Head of caudate nucleus (tissue), 42 donors: ENCODE measurements around the gene PDIA6.
A peak's percentile ranks its signal among the peaks of the same experiment; 100 is the strongest.

Experiments
- DNase-seq, 42 donors: peaks; one replicate each; pipeline versions ENCODE4 v3.0.0 to v3.0.0-alpha.2; 2020 to 2021; ENCODE audit warnings: mixed read lengths in 7 of 42
- intact Hi-C: fragments of 100-400 bp; cut with DNase I; formaldehyde crosslinking; loops from one replicate; pipeline ENCODE4 v1.15.0; 2022

PDIA6 gene

GRCh38 chr2:10775021-10775780 is 37.4 kb downstream of the PDIA6 start:
- intact Hi-C loops: no loop called here
- DNase-seq: peak in 5 of 42 donors; percentile 13 to 43 (median 19)

- peak in 5 of 42 donors; percentile 7 to 28 (median 20) for DNase-seq
- intact Hi-C loops: no loop called here
Observed at GRCh38 chr2:10774394-10774793, 38.2 kb downstream of the PDIA6 start.

GRCh38 chr2:10773821-10774341 is 38.7 kb downstream of the PDIA6 start:
- DNase-seq: peak in 5 of 42 donors; percentile 12 to 33 (median 20)
- intact Hi-C loops: no loop called here

- intact Hi-C loops: no loop called here
- peak in 5 of 42 donors; percentile 15 to 32 (median 18) for DNase-seq
Observed at GRCh38 chr2:10772868-10773215, 39.7 kb downstream of the PDIA6 start.

GRCh38 chr2:10772201-10772867 is 40.3 kb downstream of the PDIA6 start:
- intact Hi-C loops: no loop called here

GRCh38 chr2:10771786-10772185 is 40.8 kb downstream of the PDIA6 start:
- peak in 3 of 42 donors; percentile 4 to 25 (median 5) for DNase-seq
- intact Hi-C loops: no loop called here

More at GRCh38 chr2:10772201-10772867, 40.3 kb downstream of the PDIA6 start:
- DNase-seq: peak in 4 of 42 donors; percentile 4 to 25 (median 20)

- peak in 2 of 42 donors; percentile 14 to 15 for DNase-seq
- intact Hi-C loops: no loop called here
Observed at GRCh38 chr2:10770956-10771750, 41.4 kb downstream of the PDIA6 start.

GRCh38 chr2:10768063-10768507 is 44.5 kb downstream of the PDIA6 start:
- intact Hi-C loops: no loop called here

GRCh38 chr2:10765914-10766313 is 46.7 kb downstream of the PDIA6 start:
- DNase-seq: no peak
- intact Hi-C loops: no loop called here

More at GRCh38 chr2:10768063-10768507, 44.5 kb downstream of the PDIA6 start:
- peak in 3 of 42 donors; percentile 10 to 23 (median 11) for DNase-seq

GRCh38 chr2:10765461-10765860 is 47.1 kb downstream of the PDIA6 start:
- DNase-seq: no peak
- intact Hi-C loops: no loop called here

- DNase-seq: no peak
- intact Hi-C loops: no loop called here
Observed at GRCh38 chr2:10764896-10765295, 47.7 kb downstream of the PDIA6 start.

GRCh38 chr2:10764096-10764785 is 48.3 kb downstream of the PDIA6 start:
- DNase-seq: no peak
- intact Hi-C loops: no loop called here

GRCh38 chr2:10763461-10763800 is 49.2 kb downstream of the PDIA6 start:
- no peak for DNase-seq
- intact Hi-C loops: no loop called here

- DNase-seq: no peak
- intact Hi-C loops: no loop called here
Observed at GRCh38 chr2:10762651-10763460, 49.7 kb downstream of the PDIA6 start.

GRCh38 chr2:10761591-10761990 is 51.0 kb downstream of the PDIA6 start:
- intact Hi-C loops: no loop called here
- DNase-seq: no peak

GRCh38 chr2:10760794-10761504 is 51.6 kb downstream of the PDIA6 start:
- no peak for DNase-seq
- intact Hi-C loops: no loop called here

GRCh38 chr2:10759151-10759714 is 53.4 kb downstream of the PDIA6 start:
- no peak for DNase-seq
- intact Hi-C loops: no loop called here
